Cardiac muscle cell (in vitro differentiated cells and primary cell): Measurements from ENCODE around the gene AKR1C2. TPM values are rescaled to one million over a fixed set of nuclear protein-coding genes. Genes with fewer than 3 reads are reported as not detected.
"Not testable (repeated sequence)": the region's sequence is repeated elsewhere in the genome, so short reads cannot be mapped to it uniquely, and the experiment has no call there.

Experiments
- DNase-seq, 2 donors: peaks; one replicate each; pipeline versions ENCODE4 v3.0.0 to v3.0.0-alpha.2; 2010 to 2017; ENCODE audit warnings: low read depth in 1 of 2, low spot score in 1 of 2
- H3K27ac ChIP-seq: fragments of 200-600 bp; sonication (generic); 2 replicates; pipeline ENCODE4 v1.5.1; 2016
- H3K27me3 ChIP-seq: fragments of 200-600 bp; sonication (generic); 2 replicates; pipeline ENCODE4 v1.6.0; 2016; ENCODE audit warnings: control low read depth
- H3K36me3 ChIP-seq: fragments of 200-600 bp; sonication (generic); 2 replicates; pipeline ENCODE4 v1.5.1; 2016; ENCODE audit warnings: control low read depth
- H3K4me1 ChIP-seq: fragments of 200-600 bp; sonication (generic); 2 replicates; pipeline ENCODE4 v1.8.1; 2017; ENCODE audit warnings: low read depth, mild to moderate bottlenecking, mixed run types
- H3K4me3 ChIP-seq: fragments of 200-600 bp; sonication (generic); 2 replicates; pipeline ENCODE4 v1.5.1; 2016; ENCODE audit warnings: mild to moderate bottlenecking
- H3K9me3 ChIP-seq: fragments of 200-600 bp; sonication (generic); 2 replicates; pipeline ENCODE4 v1.5.1; 2017; ENCODE audit warnings: low read depth, mild to moderate bottlenecking, control low read depth
- CTCF ChIP-seq: IDR thresholded peaks from 2 replicates; pipeline ENCODE4 v1.5.1; 2012; ENCODE audit warnings: low read depth, mild to moderate bottlenecking, low read length
- polyA plus RNA-seq: library from polyadenylated mRNA; unstranded; fragments of >200 nt; fragmentation: Nextera tagmentation; extraction: Ambion mirVana; gene quantifications from 2 replicates; pipeline ENCODE4 v1.2.1, GENCODE V29; 2016
- total RNA-seq: library from RNA; depleted of rRNA; stranded (reverse); fragments of >200 nt; gene quantifications from 2 replicates; pipeline ENCODE4 v1.2.3, GENCODE V29; 2016

The AKR1C2 gene
- total and polyA plus RNA-seq, 2 experiments from 2014 or later, result 1.0 to 4.7 TPM

GRCh38 chr10:4947039-4947634 is 56.5 kb downstream of the AKR1C2 start:
- no peaks in the 10 kb centered on the region for H3K9me3 ChIP-seq
- no peaks in the 10 kb centered on the region for H3K4me1 ChIP-seq
- peak in 1 of 2 donors; percentile 54 for DNase-seq
- H3K36me3 ChIP-seq, result no peaks in the 10 kb centered on the region
- no peak for TF ChIP-seq CTCF
- no peak overlapping the region for H3K4me3 ChIP-seq
- H3K27me3 ChIP-seq, result no peaks in the 10 kb centered on the region
- H3K27ac ChIP-seq, result no peak overlapping the region

GRCh38 chr10:4945766-4946717 is 57.6 kb downstream of the AKR1C2 start:
- Histone ChIP-seq H3K9me3 (no peaks in the 10 kb centered on the region), H3K4me3 (no peak overlapping the region), H3K27me3 (no peaks in the 10 kb centered on the region), H3K4me1 (no peaks in the 10 kb centered on the region), H3K27ac (no peak overlapping the region), H3K36me3 (no peaks in the 10 kb centered on the region)
- TF ChIP-seq CTCF, result no peak
- no peak for DNase-seq

- Histone ChIP-seq H3K27ac (no peak overlapping the region), H3K9me3 (no peaks in the 10 kb centered on the region), H3K4me1 (no peaks in the 10 kb centered on the region), H3K4me3 (no peak overlapping the region), H3K36me3 (no peaks in the 10 kb centered on the region), H3K27me3 (no peaks in the 10 kb centered on the region)
- no peak for TF ChIP-seq CTCF
- no peak for DNase-seq
Measured at GRCh38 chr10:4944841-4945240, 58.8 kb downstream of the AKR1C2 start.

- Histone ChIP-seq H3K9me3 (no peaks in the 10 kb centered on the region), H3K4me1 (no peaks in the 10 kb centered on the region), H3K27me3 (no peaks in the 10 kb centered on the region), H3K4me3 (no peak overlapping the region), H3K27ac (no peak overlapping the region), H3K36me3 (no peaks in the 10 kb centered on the region)
- no peak for TF ChIP-seq CTCF
- no peak for DNase-seq
Measured at GRCh38 chr10:4943821-4944220, 59.8 kb downstream of the AKR1C2 start.

GRCh38 chr10:4943416-4943815 is 60.2 kb downstream of the AKR1C2 start:
- H3K36me3 ChIP-seq, H3K4me1 ChIP-seq, H3K9me3 ChIP-seq, H3K4me3 ChIP-seq, DNase-seq, H3K27ac ChIP-seq, H3K27me3 ChIP-seq: not testable (repeated sequence)

- not testable (repeated sequence) for H3K27me3 ChIP-seq, H3K4me3 ChIP-seq, H3K36me3 ChIP-seq, H3K9me3 ChIP-seq, H3K27ac ChIP-seq, H3K4me1 ChIP-seq
- peak; percentile 11 to 72 for DNase-seq
- TF ChIP-seq CTCF, result peak; percentile 21
Measured at GRCh38 chr10:4942931-4943330, 60.7 kb downstream of the AKR1C2 start.
